ENCODE measurements around the gene BMP10. TPM values are rescaled to one million over a fixed set of nuclear protein-coding genes. Genes with fewer than 3 reads are reported as not detected.

The BMP10 gene
- total and polyA plus RNA-seq, 10 of the 15 experiments (the other 5 are each of a cell fraction or from before 2014, with no cell fraction given): 0.04 TPM; not detected in 9

- TF ChIP-seq IKZF2 (IDR thresholded peaks at IDR 0.05): no peak
- no peak for TF ChIP-seq NKRF (conservative IDR thresholded peaks at IDR 0.05)
- no peak for TF ChIP-seq POLR2AphosphoS5 (IDR thresholded peaks at IDR 0.05; ENCODE audit: low read length)
- no peak for TF ChIP-seq CBX3 (IDR thresholded peaks at IDR 0.05; ENCODE audit: borderline replicate concordance, low read depth)
Measured at GRCh38 chr2:68838641-68839040, 32.6 kb downstream of the BMP10 start (continued).

GRCh38 chr2:68837861-68838341 is 33.3 kb downstream of the BMP10 start:
- intact Hi-C loops (cut with micrococcal nuclease; ENCODE audit: unreplicated experiment): loop anchor here (1.0 to 2.0 kb wide), 4 partner anchors 49 to 371 kb away; partner anchors contain the start of genes APLF and FBXO48
- ChIA-PET POLR2A (no interaction called here), SMC1A (ENCODE audit: uncharacterized antibody, unreplicated experiment) (interaction anchor here (0.7 to 1.2 kb wide), 4 partner anchors 10 to 374 kb away, joined by 3 to 5 read pairs (median 3); no protein-coding TSS in a partner anchor), CTCF (interaction anchor here (1.0 to 8.8 kb wide), 12 partner anchors 14 to 374 kb away, joined by 3 to 75 read pairs (median 4); no protein-coding TSS in a partner anchor), RAD21 (ENCODE audit: unreplicated experiment) (interaction anchor here (0.7 to 2.0 kb wide), 3 partner anchors 71 to 129 kb away, joined by 3 to 9 read pairs (median 4); no protein-coding TSS in a partner anchor)
- H3K4me1 ChIP-seq (ENCODE audit: control insufficient read depth, insufficient read depth, low read length): peaks cover 21% of the 10 kb centered on the region
- peaks cover 0 to 3% of the 10 kb centered on the region in 2 experiments; a peak in 2 of 4 replicates for H3K27me3 ChIP-seq (replicated peaks in 1 of 2; ENCODE audit: control insufficient read depth in 2 of 2, insufficient read depth in 2 of 2, low read length in 1 of 2)
- no peak overlapping the region for H3K4me3 ChIP-seq
- DNase-seq (ENCODE audit: low read depth, low spot score) (peak; percentile 21), FAIRE-seq (peak; percentile 13), ATAC-seq (peak; percentile 52)
- H3K9ac ChIP-seq (ENCODE audit: control insufficient read depth, insufficient read depth, low read length): no peak overlapping the region
- no peaks in the 10 kb centered on the region for H4K20me1 ChIP-seq (ENCODE audit: control insufficient read depth, insufficient read depth)
- BruUV-seq (replicated peaks): no TSS peak
- no peak overlapping the region for H3K4me2 ChIP-seq (ENCODE audit: control insufficient read depth, insufficient read depth)
- in situ Hi-C loops (cut with MboI): no loop called here
- WGBS (ENCODE audit: insufficient coverage, insufficient replicate concordance, low lambda C conversion rate, missing lambda C conversion rate): 2% methylated on average over 3 of the region's 3 CpGs
- H3K36me3 ChIP-seq (ENCODE audit: control insufficient read depth in 2 of 2, insufficient read depth in 2 of 2, low read length in 1 of 2): no peaks in the 10 kb centered on the region
- H3K9me3 ChIP-seq (replicated peaks; ENCODE audit: control insufficient read depth, insufficient read depth, low read length): peaks cover 7% of the 10 kb centered on the region; the same call in 2 of the 3 replicates
- no peak overlapping the region for H2AFZ ChIP-seq (ENCODE audit: control insufficient read depth, low read depth, low read length)
- H3K79me2 ChIP-seq (ENCODE audit: control insufficient read depth, insufficient read depth, low read length): no peaks in the 10 kb centered on the region
- H3K27ac ChIP-seq (ENCODE audit: control insufficient read depth, insufficient read depth): no peak overlapping the region
- TF ChIP-seq FOS (IDR thresholded peaks at IDR 0.05; ENCODE audit: borderline replicate concordance, extremely low read depth, insufficient read length) (no peak), ATF2 (IDR thresholded peaks at IDR 0.05; ENCODE audit: low read length) (peak; percentile 65; the same call in 1 of the 2 replicates), JUNB (IDR thresholded peaks at IDR 0.05) (peak; percentile 64; the same call in 1 of the 2 replicates), NFIC (IDR thresholded peaks at IDR 0.05; ENCODE audit: low read depth, low read length) (peak; percentile 72), RUNX3 (IDR thresholded peaks at IDR 0.05; ENCODE audit: low read length) (peak; percentile 76), EED (IDR thresholded peaks at IDR 0.05; ENCODE audit: low read depth) (no peak), RAD21 (IDR thresholded peaks at IDR 0.05; ENCODE audit: insufficient read depth, low read depth, low read length) (no peak), NKRF (conservative IDR thresholded peaks at IDR 0.05) (no peak), SREBF1 (IDR thresholded peaks at IDR 0.05; ENCODE audit: low read length) (no peak), IRF5 (IDR thresholded peaks at IDR 0.05; ENCODE audit: borderline replicate concordance) (no peak), HSF1 (IDR thresholded peaks at IDR 0.05; ENCODE audit: low read depth, low read length) (no peak)

All from GM12878 (cell line).